Glutamatergic neuron (in vitro differentiated cells): ENCODE measurements around the gene KDM3A. TPM values are rescaled to one million over a fixed set of nuclear protein-coding genes. Genes with fewer than 3 reads are reported as not detected.
"Not testable (repeated sequence)": the region's sequence is repeated elsewhere in the genome, so short reads cannot be mapped to it uniquely, and the experiment has no call there.

Experiments used
- DNase-seq: peaks from one replicate; pipeline ENCODE4 v3.0.0; 2022
- H3K27ac Mint-ChIP-seq: one replicate; pipeline ENCODE4 v1.8.0; 2020; ENCODE audit warnings: mild to moderate bottlenecking, mixed read lengths, inconsistent platforms; ENCODE audit not compliant: unreplicated experiment
- H3K27me3 Mint-ChIP-seq: one replicate; pipeline ENCODE4 v1.8.0; 2020; ENCODE audit warnings: mild to moderate bottlenecking, moderate library complexity, mixed read lengths, inconsistent platforms; ENCODE audit not compliant: unreplicated experiment
- H3K36me3 Mint-ChIP-seq: one replicate; pipeline ENCODE4 v1.8.0; 2020; ENCODE audit warnings: mild to moderate bottlenecking, mixed read lengths, inconsistent platforms; ENCODE audit not compliant: unreplicated experiment
- H3K4me1 Mint-ChIP-seq: one replicate; pipeline ENCODE4 v1.8.0; 2020; ENCODE audit warnings: mild to moderate bottlenecking, low read depth, mixed read lengths, inconsistent platforms; ENCODE audit not compliant: unreplicated experiment
- H3K4me3 Mint-ChIP-seq: one replicate; pipeline ENCODE4 v1.8.0; 2020; ENCODE audit warnings: mild to moderate bottlenecking, mixed read lengths, inconsistent platforms; ENCODE audit not compliant: unreplicated experiment
- H3K9me3 Mint-ChIP-seq: one replicate; pipeline ENCODE4 v1.8.0; 2020; ENCODE audit warnings: mild to moderate bottlenecking, moderate library complexity, mixed read lengths, inconsistent platforms; ENCODE audit not compliant: unreplicated experiment
- total RNA-seq: library from RNA; stranded (reverse); fragmentation: NEBNext Ultra II Directional; extraction: Animal tissue kit (Norgen Biotek cat#: 25700); gene quantifications from one replicate; pipeline ENCODE4 v1.2.1, GENCODE V29; 2021; ENCODE audit not compliant: unreplicated experiment
- TF ChIP-seq, protein P1 (sequence below): fragments of 200-600 bp; sonication (generic); IDR thresholded peaks from one replicate; pipeline ENCODE4 v1.5.0; 2021; ENCODE audit not compliant: partially characterized antibody, unreplicated experiment

The KDM3A gene
- total RNA-seq, 1 donor from 2014 or later = 80.3 TPM

DNA sequence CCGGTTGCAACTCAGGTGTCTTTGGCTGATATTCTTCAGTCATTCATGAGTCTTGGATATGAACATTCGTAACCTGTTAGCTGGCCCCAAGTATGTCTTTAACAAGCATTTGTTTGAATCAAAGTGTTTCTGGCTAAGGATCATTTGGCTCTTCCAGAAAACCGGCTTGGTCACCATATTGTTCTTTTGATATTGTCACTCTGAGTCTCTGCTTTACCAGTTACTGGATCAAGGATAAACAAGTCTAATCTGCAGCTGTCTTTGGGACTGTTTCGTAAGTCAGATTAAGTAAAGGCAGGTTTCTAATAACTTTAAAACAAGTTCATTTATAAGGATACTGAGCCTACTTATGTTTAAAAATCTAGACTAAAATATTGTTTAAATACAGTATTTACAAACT lies 49.1 kb downstream of the KDM3A start:
- Mint-ChIP-seq H3K4me3 (no peak overlapping the region), H3K4me1 (no peaks in the 10 kb centered on the region), H3K9me3 (no peaks in the 10 kb centered on the region), H3K27me3 (peaks cover 2% of the 10 kb centered on the region), H3K36me3 (peaks cover under 1% of the 10 kb centered on the region), H3K27ac (no peak overlapping the region)
- TF ChIP-seq, protein P1, sequence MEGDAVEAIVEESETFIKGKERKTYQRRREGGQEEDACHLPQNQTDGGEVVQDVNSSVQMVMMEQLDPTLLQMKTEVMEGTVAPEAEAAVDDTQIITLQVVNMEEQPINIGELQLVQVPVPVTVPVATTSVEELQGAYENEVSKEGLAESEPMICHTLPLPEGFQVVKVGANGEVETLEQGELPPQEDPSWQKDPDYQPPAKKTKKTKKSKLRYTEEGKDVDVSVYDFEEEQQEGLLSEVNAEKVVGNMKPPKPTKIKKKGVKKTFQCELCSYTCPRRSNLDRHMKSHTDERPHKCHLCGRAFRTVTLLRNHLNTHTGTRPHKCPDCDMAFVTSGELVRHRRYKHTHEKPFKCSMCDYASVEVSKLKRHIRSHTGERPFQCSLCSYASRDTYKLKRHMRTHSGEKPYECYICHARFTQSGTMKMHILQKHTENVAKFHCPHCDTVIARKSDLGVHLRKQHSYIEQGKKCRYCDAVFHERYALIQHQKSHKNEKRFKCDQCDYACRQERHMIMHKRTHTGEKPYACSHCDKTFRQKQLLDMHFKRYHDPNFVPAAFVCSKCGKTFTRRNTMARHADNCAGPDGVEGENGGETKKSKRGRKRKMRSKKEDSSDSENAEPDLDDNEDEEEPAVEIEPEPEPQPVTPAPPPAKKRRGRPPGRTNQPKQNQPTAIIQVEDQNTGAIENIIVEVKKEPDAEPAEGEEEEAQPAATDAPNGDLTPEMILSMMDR = no peak
- no peak for DNase-seq

DNA sequence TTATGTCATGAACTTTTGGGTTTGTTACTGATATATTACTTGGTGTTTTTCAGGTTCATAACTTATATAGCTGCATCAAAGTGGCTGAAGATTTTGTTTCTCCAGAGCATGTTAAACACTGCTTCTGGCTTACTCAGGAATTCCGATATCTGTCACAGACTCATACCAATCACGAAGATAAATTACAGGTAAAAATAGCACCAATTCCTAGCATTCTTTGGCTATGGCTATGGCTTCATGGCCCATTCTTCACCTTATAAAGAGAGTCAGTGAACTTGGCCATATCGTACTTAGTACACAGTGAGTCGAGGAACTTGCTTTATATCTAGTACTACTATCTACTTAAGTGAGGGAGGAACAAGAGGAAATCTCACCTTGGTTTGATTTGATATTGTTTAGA lies 49.9 kb downstream of the KDM3A start:
- Mint-ChIP-seq H3K27ac (no peak overlapping the region), H3K4me3 (no peak overlapping the region), H3K4me1 (no peaks in the 10 kb centered on the region), H3K9me3 (no peaks in the 10 kb centered on the region), H3K27me3 (peaks cover 2% of the 10 kb centered on the region), H3K36me3 (peaks cover 8% of the 10 kb centered on the region)
- no peak for DNase-seq
- TF ChIP-seq, protein P1 = no peak

DNA sequence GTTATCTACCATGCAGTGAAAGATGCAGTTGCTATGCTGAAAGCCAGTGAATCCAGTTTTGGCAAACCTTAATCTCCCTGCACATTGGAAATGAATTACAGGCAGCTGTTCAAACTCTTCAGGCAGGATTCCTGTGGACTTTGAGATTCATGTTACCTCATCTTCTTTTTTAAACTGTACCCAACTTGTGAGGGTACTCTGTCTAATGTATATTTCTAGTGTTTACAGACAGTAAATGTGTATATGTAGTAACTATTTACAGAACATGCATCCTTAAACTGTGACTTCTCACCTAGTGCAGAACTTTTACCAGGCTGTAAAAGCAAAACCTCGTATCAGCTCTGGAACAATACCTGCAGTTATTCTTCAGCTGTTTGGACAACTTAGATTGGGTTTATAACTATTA lies 50.9 kb downstream of the KDM3A start:
- Mint-ChIP-seq H3K27ac (no peak overlapping the region), H3K27me3 (no peaks in the 10 kb centered on the region), H3K9me3 (no peaks in the 10 kb centered on the region), H3K4me3 (no peak overlapping the region), H3K36me3 (peaks cover 8% of the 10 kb centered on the region), H3K4me1 (no peaks in the 10 kb centered on the region)
- TF ChIP-seq, protein P1 = no peak
- no peak for DNase-seq

DNA sequence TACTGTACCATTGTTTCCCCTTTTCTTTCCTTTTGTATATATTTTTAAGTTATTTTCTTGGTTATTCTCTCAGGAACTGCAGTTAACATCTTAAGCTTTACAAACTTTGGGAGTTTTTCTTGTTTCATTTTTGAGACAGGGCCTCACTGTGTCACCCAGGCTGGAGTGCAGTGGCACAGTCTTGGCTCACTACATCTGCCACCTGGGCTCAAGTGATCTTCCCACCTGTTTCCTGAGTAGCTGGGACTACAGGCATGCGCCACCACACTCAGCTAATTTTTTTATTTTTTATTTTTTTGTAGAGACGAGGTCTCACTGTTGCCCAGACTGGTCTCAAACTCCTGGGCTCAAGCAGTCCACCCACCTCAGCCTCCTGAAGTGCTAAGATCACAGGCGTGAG lies 55.2 kb downstream of the KDM3A start:
- H3K4me3 Mint-ChIP-seq, DNase-seq, H3K27me3 Mint-ChIP-seq, H3K4me1 Mint-ChIP-seq, H3K27ac Mint-ChIP-seq: not testable (repeated sequence)
- H3K9me3 Mint-ChIP-seq = peaks cover 13% of the 10 kb centered on the region
- H3K36me3 Mint-ChIP-seq = peaks cover 48% of the 10 kb centered on the region

DNA sequence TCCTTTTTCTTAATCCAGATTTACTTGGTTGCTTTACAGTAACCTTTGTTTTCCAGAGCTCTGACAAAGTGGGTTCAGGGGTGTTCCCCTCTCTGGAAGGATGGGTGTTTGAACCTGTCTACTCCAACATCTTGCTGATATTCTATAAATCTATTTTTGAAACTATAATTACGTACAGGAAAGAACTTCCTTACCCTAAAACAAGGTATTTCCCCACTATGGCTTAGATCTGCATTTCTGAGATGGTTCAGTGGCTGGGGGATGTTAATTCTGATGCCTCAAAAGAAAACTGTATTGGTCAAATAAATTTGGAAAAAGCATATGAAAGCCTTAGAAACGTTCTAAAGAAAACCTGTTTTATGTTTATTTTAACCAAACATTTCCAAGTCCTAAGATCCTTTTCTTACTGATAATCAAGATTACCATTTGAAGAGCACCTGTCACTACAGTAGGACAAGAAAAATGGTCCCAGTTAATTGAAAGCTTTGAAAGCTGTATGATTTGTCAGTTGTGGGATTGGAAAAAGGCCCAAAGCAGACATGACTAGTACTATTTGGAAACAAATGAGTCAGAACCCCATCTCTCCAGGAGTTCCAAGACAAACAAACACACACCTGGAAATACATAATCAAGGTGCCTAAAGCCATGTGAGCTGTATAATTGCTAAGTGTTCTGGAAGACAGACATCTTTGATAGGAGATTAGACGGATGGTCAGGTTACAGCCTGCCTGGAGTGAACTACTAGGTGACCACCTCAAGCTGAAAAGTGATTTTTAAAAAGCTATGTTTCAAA lies 57.5 kb downstream of the KDM3A start:
- TF ChIP-seq, protein P1 = no peak
- peaks cover 6% of the 10 kb centered on the region for H3K27me3 Mint-ChIP-seq

More for the DNA sequence above, 57.5 kb downstream of the KDM3A start:
- Mint-ChIP-seq H3K4me1 (no peaks in the 10 kb centered on the region), H3K4me3 (no peak overlapping the region), H3K36me3 (peaks cover 59% of the 10 kb centered on the region), H3K27ac (no peak overlapping the region), H3K9me3 (peaks cover 17% of the 10 kb centered on the region)
- DNase-seq = no peak
